GM12878 (cell line): ENCODE results near the gene PNMA6E.

ENCODE experiments used
- BRCA1 ChIP-seq: IDR thresholded peaks from 2 replicates; pipeline ENCODE4 v1.6.1; 2011; ENCODE audit warnings: low read depth, low read length, improper control_type of control experiment
- CHD1 ChIP-seq: IDR thresholded peaks from 2 replicates; pipeline ENCODE4 v1.6.1; 2012; ENCODE audit warnings: low read depth, low read length, improper control_type of control experiment
- CHD2 ChIP-seq: IDR thresholded peaks from 2 replicates; pipeline ENCODE4 v1.6.1; 2011; ENCODE audit warnings: low read depth, low read length, improper control_type of control experiment, borderline replicate concordance
- EED ChIP-seq: sonication (generic); IDR thresholded peaks from 2 replicates; pipeline ENCODE4 v1.6.1; 2016; ENCODE audit warnings: antibody characterized with exemption, low read depth
- GABPA ChIP-seq: IDR thresholded peaks from 2 replicates; pipeline ENCODE4 v1.6.1; 2014; ENCODE audit warnings: antibody characterized with exemption, low read depth, mild to moderate bottlenecking, inconsistent platforms
- NBN ChIP-seq: fragments of 450-650 bp; IDR thresholded peaks from 2 replicates; pipeline ENCODE4 v1.6.1; 2016
- POLR2A ChIP-seq: IDR thresholded peaks from 2 replicates; pipeline ENCODE4 v1.6.1; 2011; ENCODE audit warnings: low read depth, mild to moderate bottlenecking, low read length
- POLR2AphosphoS5 ChIP-seq: IDR thresholded peaks from 2 replicates; pipeline ENCODE4 v1.6.1; 2011; ENCODE audit warnings: mild to moderate bottlenecking, low read length, inconsistent platforms
- RFX5 ChIP-seq: IDR thresholded peaks from 2 replicates; pipeline ENCODE4 v1.6.1; 2011; ENCODE audit warnings: low read depth, low read length, improper control_type of control experiment
- TCF12 ChIP-seq: IDR thresholded peaks from 2 replicates; pipeline ENCODE4 v1.6.1; 2011; ENCODE audit warnings: low read depth, mild to moderate bottlenecking, low read length
- ZNF384 ChIP-seq: IDR thresholded peaks from 2 replicates; pipeline ENCODE4 v1.6.1; 2012; ENCODE audit warnings: low read depth, mild to moderate bottlenecking, low read length, improper control_type of control experiment, borderline replicate concordance
- TF ChIP-seq, protein P1 (sequence below), 3 experiments: IDR thresholded peaks in 2 of 3; conservative IDR thresholded peaks in 1 of 3; 2 replicates each; pipeline ENCODE4 v1.5.1; 2011; ENCODE audit warnings: low read depth in 3 of 3, low read length in 3 of 3, mild to moderate bottlenecking in 3 of 3, control low read depth in 2 of 3, moderate library complexity in 2 of 3, inconsistent platforms in 1 of 3, mixed read lengths in 1 of 3; ENCODE audit not compliant: control insufficient read depth in 2 of 3, insufficient read depth in 1 of 3; ENCODE audit errors: extremely low read depth in 1 of 3
- TF ChIP-seq, protein P2 (sequence below): IDR thresholded peaks from 2 replicates; pipeline ENCODE4 v1.6.1; 2012; ENCODE audit warnings: mild to moderate bottlenecking, low read depth, low read length
- TF ChIP-seq, protein P3 (sequence below): fragments of 450-650 bp; formaldehyde crosslinking; IDR thresholded peaks from 2 replicates; pipeline ENCODE4 v1.4.0; 2020; ENCODE audit warnings: mild to moderate bottlenecking, moderate library complexity

DNA sequence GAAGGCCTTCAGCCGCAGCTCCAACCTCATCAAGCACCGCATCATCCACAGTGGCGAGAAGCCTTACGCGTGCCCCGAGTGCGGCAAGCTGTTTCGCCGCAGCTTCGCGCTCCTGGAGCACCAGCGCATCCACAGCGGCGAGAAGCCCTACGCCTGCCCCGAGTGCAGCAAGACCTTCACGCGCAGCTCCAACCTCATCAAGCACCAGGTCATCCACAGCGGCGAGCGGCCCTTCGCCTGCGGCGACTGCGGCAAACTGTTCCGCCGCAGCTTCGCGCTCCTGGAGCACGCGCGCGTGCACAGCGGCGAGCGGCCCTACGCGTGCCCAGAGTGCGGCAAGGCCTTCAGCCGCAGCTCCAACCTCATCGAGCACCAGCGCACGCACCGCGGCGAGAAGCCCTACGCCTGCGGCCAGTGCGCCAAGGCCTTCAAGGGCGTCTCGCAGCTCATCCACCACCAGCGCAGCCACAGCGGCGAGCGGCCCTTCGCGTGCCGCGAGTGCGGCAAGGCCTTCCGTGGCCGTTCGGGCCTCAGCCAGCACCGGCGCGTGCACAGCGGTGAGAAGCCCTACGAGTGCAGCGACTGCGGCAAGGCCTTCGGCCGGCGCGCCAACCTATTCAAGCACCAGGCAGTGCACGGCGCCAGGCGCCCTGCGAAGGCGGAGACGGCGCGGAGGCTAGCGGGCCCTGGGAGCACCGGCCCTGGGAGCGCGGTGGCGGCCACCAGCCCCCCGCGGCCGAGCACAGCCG lies 19.9 kb upstream of the PNMA6E start:
- TF ChIP-seq, protein P1, sequence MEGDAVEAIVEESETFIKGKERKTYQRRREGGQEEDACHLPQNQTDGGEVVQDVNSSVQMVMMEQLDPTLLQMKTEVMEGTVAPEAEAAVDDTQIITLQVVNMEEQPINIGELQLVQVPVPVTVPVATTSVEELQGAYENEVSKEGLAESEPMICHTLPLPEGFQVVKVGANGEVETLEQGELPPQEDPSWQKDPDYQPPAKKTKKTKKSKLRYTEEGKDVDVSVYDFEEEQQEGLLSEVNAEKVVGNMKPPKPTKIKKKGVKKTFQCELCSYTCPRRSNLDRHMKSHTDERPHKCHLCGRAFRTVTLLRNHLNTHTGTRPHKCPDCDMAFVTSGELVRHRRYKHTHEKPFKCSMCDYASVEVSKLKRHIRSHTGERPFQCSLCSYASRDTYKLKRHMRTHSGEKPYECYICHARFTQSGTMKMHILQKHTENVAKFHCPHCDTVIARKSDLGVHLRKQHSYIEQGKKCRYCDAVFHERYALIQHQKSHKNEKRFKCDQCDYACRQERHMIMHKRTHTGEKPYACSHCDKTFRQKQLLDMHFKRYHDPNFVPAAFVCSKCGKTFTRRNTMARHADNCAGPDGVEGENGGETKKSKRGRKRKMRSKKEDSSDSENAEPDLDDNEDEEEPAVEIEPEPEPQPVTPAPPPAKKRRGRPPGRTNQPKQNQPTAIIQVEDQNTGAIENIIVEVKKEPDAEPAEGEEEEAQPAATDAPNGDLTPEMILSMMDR (IDR thresholded peaks at IDR 0.05 in 2 of 3, conservative IDR thresholded peaks at IDR 0.05 in 1 of 3; ENCODE audit: control insufficient read depth in 2 of 3, extremely low read depth in 1 of 3, insufficient read depth in 1 of 3, low read depth in 3 of 3, low read length in 3 of 3): no peak
- TF ChIP-seq RFX5 (no peak), POLR2A (no peak), EED (no peak), ZNF384 (no peak), CHD1 (no peak), BRCA1 (no peak), NBN (no peak), TCF12 (no peak), POLR2AphosphoS5 (no peak), CHD2 (no peak), GABPA (no peak)
- TF ChIP-seq, protein P2, sequence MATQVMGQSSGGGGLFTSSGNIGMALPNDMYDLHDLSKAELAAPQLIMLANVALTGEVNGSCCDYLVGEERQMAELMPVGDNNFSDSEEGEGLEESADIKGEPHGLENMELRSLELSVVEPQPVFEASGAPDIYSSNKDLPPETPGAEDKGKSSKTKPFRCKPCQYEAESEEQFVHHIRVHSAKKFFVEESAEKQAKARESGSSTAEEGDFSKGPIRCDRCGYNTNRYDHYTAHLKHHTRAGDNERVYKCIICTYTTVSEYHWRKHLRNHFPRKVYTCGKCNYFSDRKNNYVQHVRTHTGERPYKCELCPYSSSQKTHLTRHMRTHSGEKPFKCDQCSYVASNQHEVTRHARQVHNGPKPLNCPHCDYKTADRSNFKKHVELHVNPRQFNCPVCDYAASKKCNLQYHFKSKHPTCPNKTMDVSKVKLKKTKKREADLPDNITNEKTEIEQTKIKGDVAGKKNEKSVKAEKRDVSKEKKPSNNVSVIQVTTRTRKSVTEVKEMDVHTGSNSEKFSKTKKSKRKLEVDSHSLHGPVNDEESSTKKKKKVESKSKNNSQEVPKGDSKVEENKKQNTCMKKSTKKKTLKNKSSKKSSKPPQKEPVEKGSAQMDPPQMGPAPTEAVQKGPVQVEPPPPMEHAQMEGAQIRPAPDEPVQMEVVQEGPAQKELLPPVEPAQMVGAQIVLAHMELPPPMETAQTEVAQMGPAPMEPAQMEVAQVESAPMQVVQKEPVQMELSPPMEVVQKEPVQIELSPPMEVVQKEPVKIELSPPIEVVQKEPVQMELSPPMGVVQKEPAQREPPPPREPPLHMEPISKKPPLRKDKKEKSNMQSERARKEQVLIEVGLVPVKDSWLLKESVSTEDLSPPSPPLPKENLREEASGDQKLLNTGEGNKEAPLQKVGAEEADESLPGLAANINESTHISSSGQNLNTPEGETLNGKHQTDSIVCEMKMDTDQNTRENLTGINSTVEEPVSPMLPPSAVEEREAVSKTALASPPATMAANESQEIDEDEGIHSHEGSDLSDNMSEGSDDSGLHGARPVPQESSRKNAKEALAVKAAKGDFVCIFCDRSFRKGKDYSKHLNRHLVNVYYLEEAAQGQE: no peak
- TF ChIP-seq, protein P3, sequence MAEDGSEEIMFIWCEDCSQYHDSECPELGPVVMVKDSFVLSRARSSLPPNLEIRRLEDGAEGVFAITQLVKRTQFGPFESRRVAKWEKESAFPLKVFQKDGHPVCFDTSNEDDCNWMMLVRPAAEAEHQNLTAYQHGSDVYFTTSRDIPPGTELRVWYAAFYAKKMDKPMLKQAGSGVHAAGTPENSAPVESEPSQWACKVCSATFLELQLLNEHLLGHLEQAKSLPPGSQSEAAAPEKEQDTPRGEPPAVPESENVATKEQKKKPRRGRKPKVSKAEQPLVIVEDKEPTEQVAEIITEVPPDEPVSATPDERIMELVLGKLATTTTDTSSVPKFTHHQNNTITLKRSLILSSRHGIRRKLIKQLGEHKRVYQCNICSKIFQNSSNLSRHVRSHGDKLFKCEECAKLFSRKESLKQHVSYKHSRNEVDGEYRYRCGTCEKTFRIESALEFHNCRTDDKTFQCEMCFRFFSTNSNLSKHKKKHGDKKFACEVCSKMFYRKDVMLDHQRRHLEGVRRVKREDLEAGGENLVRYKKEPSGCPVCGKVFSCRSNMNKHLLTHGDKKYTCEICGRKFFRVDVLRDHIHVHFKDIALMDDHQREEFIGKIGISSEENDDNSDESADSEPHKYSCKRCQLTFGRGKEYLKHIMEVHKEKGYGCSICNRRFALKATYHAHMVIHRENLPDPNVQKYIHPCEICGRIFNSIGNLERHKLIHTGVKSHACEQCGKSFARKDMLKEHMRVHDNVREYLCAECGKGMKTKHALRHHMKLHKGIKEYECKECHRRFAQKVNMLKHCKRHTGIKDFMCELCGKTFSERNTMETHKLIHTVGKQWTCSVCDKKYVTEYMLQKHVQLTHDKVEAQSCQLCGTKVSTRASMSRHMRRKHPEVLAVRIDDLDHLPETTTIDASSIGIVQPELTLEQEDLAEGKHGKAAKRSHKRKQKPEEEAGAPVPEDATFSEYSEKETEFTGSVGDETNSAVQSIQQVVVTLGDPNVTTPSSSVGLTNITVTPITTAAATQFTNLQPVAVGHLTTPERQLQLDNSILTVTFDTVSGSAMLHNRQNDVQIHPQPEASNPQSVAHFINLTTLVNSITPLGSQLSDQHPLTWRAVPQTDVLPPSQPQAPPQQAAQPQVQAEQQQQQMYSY (CRISPR knock-in tag): no peak
